ENCODE results near the gene FSCN2.

FSCN2 gene

GRCh38 chr17:81558115-81558468 is 29.9 kb downstream of the FSCN2 start:
- no peak for DNase-seq (ENCODE audit: low read depth)

- DNase-seq (ENCODE audit: low read depth), result no peak
Measured at GRCh38 chr17:81558941-81559806, 31.0 kb downstream of the FSCN2 start.

- no peak for DNase-seq (ENCODE audit: low read depth)
Measured at GRCh38 chr17:81561494-81561885, 33.3 kb downstream of the FSCN2 start.

GRCh38 chr17:81563861-81564586 is 35.8 kb downstream of the FSCN2 start:
- no peak for DNase-seq (ENCODE audit: low read depth)

GRCh38 chr17:81564778-81565177 is 36.6 kb downstream of the FSCN2 start:
- no peak for DNase-seq (ENCODE audit: low read depth)

- DNase-seq (ENCODE audit: low read depth), result no peak
Measured at GRCh38 chr17:81565231-81565630, 37.1 kb downstream of the FSCN2 start.

- DNase-seq (ENCODE audit: low read depth), result no peak
Measured at GRCh38 chr17:81566461-81567126, 38.4 kb downstream of the FSCN2 start.

GRCh38 chr17:81567191-81567590 is 39.0 kb downstream of the FSCN2 start:
- no peak for DNase-seq (ENCODE audit: low read depth)

GRCh38 chr17:81568416-81568815 is 40.2 kb downstream of the FSCN2 start:
- no peak for DNase-seq (ENCODE audit: low read depth)

- DNase-seq (ENCODE audit: low read depth), result no peak
Measured at GRCh38 chr17:81569986-81570514, 41.9 kb downstream of the FSCN2 start.

- DNase-seq (ENCODE audit: low read depth), result no peak
Measured at GRCh38 chr17:81570964-81571363, 42.8 kb downstream of the FSCN2 start.

GRCh38 chr17:81572563-81573168 is 44.5 kb downstream of the FSCN2 start:
- DNase-seq (ENCODE audit: low read depth), result no peak

GRCh38 chr17:81573794-81574642 is 45.8 kb downstream of the FSCN2 start:
- DNase-seq (ENCODE audit: low read depth), result no peak

- DNase-seq (ENCODE audit: low read depth), result no peak
Measured at GRCh38 chr17:81574643-81574956, 46.4 kb downstream of the FSCN2 start.

- no peak for DNase-seq (ENCODE audit: low read depth)
Measured at GRCh38 chr17:81575836-81576235, 47.7 kb downstream of the FSCN2 start.

- no peak for DNase-seq (ENCODE audit: low read depth)
Measured at GRCh38 chr17:81576621-81577277, 48.6 kb downstream of the FSCN2 start.

- DNase-seq (ENCODE audit: low read depth), result no peak
Measured at GRCh38 chr17:81577278-81578000, 49.3 kb downstream of the FSCN2 start.

GRCh38 chr17:81578038-81578441 is 49.9 kb downstream of the FSCN2 start:
- no peak for DNase-seq (ENCODE audit: low read depth)

- DNase-seq (ENCODE audit: low read depth), result no peak
Measured at GRCh38 chr17:81578561-81579225, 50.5 kb downstream of the FSCN2 start.

- no peak for DNase-seq (ENCODE audit: low read depth)
Measured at GRCh38 chr17:81579298-81579697, 51.1 kb downstream of the FSCN2 start.
